ENCODE measurements around the gene KRT77. TPM values are rescaled to one million over a fixed set of nuclear protein-coding genes. Genes with fewer than 3 reads are reported as not detected.
"Not testable (repeated sequence)": the region's sequence is repeated elsewhere in the genome, so short reads cannot be mapped to it uniquely, and the experiment has no call there.

The KRT77 gene
- total RNA-seq, 1 experiment from 2014 or later: not detected

DNA sequence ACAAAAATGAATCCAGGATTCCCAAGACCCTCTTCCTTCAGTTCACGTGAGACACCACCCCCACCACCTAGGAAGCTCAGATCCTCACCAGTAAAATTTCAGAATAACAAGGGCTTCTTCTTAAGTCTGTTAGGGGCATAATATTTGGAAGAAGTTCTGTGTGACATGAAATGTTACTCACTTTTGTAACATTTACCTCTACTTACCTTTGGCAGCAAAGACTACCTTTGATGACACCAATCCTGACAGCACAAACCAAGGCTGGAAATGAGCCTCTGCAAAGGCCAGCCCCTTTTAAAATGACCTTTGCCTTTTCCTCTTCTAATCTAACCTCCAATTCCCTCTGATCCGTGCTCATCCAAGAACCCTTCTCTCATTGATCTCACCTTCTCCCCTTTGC is 19.4 kb upstream of the KRT77 start:
- DNase-seq (ENCODE audit: low read depth): no peak

- DNase-seq (ENCODE audit: low read depth): no peak
Measured at GRCh38 chr12:52721838-52722470, 18.6 kb upstream of the KRT77 start.

DNA sequence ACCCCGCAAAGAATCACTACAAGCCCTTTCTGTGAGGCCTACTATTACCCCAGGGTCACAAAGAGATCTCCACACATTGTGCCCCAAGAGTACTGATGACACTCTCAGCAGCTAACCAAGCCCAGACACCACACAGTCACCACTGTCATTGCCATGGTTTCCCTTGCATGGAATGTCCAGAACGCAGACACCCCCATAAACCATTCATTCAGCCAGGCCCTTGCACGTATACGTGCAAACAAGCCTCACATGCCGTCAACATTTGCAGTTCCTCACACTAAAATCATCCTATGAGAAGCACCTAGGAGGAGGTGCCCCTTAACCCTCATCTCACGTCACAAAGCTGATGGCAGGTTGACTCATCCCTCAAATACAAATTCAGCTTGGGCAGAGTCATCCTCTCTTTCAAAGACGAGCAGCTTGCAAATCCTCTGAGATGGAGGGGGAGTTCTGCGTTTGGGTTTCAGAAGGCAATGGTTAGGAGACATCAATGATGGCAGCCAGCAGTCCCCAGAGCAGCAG is 17.1 kb upstream of the KRT77 start:
- no peak for DNase-seq (ENCODE audit: low read depth)

GRCh38 chr12:52716061-52716460 is 12.7 kb upstream of the KRT77 start:
- no peak for DNase-seq (ENCODE audit: low read depth)

GRCh38 chr12:52715416-52715815 is 12.1 kb upstream of the KRT77 start:
- DNase-seq (ENCODE audit: low read depth): no peak

DNA sequence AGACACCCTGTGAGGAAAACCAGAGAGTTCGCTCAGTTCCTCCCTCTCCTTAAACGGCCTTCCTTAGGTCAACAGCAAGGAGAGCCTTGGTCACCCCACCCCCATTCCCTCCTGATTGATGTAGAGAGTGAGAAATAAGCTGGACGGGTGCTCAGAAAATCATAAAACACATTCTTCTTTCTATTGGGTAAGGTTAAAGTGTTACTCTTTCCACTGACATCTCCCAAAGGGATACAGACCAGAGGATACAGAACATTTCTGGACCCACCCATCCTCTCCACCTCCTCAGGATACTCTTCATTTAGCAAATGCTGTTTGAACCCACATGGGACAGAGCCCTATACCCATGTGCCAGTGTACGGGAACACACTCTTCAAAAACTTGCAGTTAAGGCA is 11.6 kb upstream of the KRT77 start:
- DNase-seq (ENCODE audit: low read depth): no peak

GRCh38 chr12:52713960-52714886 is 10.9 kb upstream of the KRT77 start:
- peak; percentile 4 for DNase-seq (ENCODE audit: low read depth)

DNA sequence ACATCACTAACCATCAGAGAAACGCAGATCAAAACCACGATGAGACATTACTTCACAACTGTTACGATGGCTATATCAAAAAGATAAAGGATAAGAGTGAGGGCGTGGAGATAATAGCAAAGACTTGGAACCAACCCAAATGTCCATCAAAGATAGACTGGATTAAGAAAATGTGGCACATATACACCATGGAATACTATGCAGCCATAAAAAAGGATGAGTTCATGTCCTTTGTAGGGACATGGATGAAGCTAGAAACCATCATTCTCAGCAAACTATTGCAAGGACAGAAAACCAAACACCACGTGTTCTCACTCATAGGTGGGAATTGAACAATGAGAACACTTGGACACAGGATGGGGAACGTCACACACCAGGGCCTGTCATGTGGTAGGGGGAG is 8.8 kb upstream of the KRT77 start:
- not testable (repeated sequence) for DNase-seq (ENCODE audit: low read depth)

GRCh38 chr12:52710730-52711129 is 7.4 kb upstream of the KRT77 start:
- DNase-seq (ENCODE audit: low read depth): no peak

- no peak for DNase-seq (ENCODE audit: low read depth)
Measured at GRCh38 chr12:52708010-52708409, 4.7 kb upstream of the KRT77 start.

- DNase-seq (ENCODE audit: low read depth): no peak
Measured at GRCh38 chr12:52704464-52704863, 1.1 kb upstream of the KRT77 start.

- no peak for DNase-seq (ENCODE audit: low read depth)
Measured at GRCh38 chr12:52703878-52704277, 554 bp upstream of the KRT77 start.

DNA sequence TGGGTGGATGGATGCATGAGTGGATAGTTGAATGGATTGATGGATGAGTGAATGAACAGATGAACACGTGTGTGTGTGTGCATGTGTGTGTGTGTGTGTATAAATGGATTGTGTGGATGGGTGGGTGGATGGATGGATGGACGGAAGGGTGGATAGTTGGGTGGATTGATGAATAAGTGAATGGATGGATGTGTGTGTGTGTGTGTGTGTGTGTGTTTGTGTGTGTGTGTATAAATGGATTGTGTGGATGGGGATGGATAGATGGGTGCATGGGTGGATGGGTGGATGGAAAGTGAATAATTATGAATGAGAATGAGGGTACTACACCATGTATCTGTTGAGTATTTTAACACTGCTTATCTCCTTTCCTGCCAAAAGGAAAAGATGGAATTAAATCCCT is 986 bp downstream of the KRT77 start:
- no peak for DNase-seq (ENCODE audit: low read depth)

GRCh38 chr12:52701281-52701680 is 2.0 kb downstream of the KRT77 start:
- no peak for DNase-seq (ENCODE audit: low read depth)

GRCh38 chr12:52699960-52700359 is 3.4 kb downstream of the KRT77 start:
- DNase-seq (ENCODE audit: low read depth): no peak

- DNase-seq (ENCODE audit: low read depth): no peak
Measured at GRCh38 chr12:52699373-52699772, 4.0 kb downstream of the KRT77 start.

- DNase-seq (ENCODE audit: low read depth): no peak
Measured at GRCh38 chr12:52698651-52699340, 4.5 kb downstream of the KRT77 start.

DNA sequence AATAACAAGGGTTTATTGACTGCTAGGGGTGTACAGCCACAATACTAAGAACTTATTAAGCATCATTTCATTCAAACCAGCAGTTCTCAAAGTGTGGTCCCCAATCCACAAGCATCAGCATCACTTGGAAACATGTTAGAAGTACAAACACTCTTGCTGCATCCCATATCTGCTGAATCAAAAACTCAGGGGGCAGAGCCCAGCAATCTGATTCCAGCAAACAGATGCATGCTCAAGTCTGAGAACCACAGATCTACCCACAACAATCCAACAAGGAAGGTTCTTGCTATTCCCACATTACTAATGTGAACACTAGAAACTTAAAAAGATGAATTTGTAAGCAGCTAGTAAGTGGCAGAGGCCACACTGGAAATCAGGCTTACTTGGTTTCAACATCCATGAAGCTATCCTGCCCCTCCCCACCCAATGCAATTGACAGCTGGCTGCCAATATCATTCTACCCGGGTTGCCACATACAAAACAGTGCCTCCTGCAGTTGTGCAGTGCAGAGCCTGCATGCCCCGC is 6.2 kb downstream of the KRT77 start:
- no peak for DNase-seq (ENCODE audit: low read depth)

GRCh38 chr12:52696588-52696987 is 6.7 kb downstream of the KRT77 start:
- DNase-seq (ENCODE audit: low read depth): no peak

DNA sequence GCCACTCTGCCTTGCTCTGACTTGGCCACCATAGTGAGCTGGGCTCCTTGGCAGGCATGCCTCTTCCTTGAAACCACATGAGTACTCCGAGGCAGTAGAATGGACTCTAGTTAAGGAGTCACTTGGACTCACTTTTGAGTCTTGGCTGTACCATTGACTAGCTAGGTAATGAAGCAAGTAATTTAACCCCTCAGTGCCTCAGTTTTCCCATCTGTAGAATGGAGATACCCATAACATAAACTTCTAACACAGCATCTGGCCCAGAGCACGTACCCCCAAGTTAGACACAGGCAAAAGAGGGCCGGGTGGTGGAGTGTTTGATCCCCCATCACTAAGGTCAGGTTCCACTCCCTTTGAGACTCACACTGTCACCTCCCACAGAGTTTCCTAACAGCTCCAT is 8.3 kb downstream of the KRT77 start:
- DNase-seq (ENCODE audit: low read depth): no peak

DNA sequence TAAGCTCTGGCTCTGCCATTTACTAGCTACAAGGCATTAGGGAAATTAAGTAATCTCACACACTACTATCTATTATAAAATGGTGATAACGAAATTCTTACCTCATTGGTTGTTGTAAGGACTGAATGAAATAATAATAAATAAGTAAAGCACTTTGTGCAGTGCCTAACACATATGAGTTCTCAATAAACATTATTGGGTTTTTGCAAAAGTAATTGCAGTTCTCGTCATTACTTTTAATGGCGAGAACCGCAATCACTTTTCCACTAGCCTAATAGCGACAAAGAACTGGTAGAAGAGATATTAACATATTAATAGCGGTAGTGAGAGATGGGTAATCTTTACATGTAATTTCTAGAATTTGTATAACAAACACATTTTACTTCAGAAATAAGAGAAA is 9.2 kb downstream of the KRT77 start:
- no peak for DNase-seq (ENCODE audit: low read depth)

DNA sequence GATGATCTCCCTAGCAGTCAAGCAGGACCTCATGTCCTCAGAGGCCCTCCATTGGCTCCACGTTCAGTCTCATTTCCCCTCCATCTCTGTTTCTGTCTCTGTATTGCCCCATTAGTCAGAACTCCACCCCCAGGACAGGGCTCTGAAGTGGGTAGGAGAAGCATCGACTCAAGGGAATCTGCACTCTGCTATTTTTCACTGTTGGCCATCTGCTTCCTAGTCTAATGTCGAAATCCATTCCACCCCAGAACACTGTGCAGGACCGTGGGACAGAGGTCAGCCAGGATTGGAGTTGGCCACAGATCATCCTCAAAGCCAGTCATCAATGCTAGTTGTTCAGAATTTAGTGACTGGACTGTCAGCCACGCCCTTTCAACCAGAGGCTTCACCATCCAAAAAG is 10.1 kb downstream of the KRT77 start:
- DNase-seq (ENCODE audit: low read depth): no peak
